GM21390 (cell line): ENCODE data around the gene ITPRIPL2.

Experiments used
- ATAC-seq: cut with Tn5 transposase; IDR thresholded peaks from one replicate; pipeline ENCODE4 v1.9.1; 2021; ENCODE audit not compliant: unreplicated experiment

The ITPRIPL2 gene

DNA sequence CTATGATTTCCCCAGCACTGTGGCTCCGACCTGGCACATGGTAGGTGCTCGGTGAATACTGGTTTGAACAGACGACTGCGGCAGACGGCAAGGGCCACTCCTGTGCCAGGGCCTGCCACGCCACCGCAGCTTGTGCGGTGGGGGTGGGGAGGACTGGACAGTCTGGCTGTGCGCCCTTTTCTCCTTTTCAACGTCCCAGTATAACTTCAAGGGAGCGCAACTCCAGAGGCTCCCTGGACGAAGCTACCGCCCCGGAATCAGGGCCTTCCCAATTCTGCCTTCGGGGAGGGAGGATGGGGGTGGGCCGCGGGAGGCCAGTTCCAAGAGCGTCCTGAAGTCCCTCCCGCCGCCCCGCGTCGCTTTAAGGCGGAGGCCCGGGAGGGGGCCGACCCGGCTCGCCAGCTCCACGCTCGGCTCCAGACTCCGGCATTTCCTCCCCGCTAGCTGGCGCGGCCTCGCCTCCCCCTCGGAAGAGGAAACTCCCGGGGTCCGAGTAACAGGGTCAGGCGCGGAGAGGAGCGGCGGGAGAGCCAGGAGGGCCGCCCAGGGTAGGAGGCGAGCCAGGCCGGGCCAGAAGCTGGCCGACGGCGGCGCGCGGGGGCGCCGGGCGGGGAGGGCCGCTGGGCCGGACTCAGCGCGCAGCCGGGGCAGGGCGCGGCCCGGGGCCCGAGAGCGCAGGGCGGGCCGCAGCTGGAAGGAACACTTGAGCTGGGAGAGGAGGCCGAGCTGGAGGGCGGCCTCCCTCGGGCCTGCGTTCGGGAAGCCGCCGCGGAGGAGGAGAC is at the start of gene ITPRIPL2:
Gene ITPRIPL2, plus strand, starts transcription at position 388 of the 782 bp plus-strand sequence. CDS start 498 bp downstream, outside the sequence.
- ATAC-seq: no peak

DNA sequence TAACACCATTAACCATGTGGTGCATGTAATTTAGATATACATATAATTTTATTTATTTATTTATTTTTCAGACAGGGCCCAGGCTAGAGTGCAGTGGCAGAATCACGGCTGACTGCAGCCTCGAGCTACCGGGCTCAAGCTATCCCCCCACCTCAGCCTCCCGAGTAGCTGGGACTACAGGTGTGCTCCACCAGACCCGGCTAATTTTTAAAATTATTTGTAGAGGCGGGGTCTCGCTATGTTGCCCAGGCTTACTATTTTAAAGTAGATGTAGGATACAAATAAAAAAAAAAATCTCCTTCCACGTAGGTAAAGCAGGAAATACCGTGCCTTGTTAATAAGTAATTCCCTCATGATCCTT is 46.8 kb upstream of the ITPRIPL2 start:
- no peak for ATAC-seq

GRCh38 chr16:19067349-19068236 is 46.2 kb upstream of the ITPRIPL2 start, which contains the start of gene COQ7:
TSS of gene COQ7 (plus strand) at chr16:19067614. CDS start at chr16:19067665, 51 bp downstream.
- ATAC-seq: peak; percentile 86

GRCh38 chr16:19068237-19068815 is 45.4 kb upstream of the ITPRIPL2 start:
- no peak for ATAC-seq

DNA sequence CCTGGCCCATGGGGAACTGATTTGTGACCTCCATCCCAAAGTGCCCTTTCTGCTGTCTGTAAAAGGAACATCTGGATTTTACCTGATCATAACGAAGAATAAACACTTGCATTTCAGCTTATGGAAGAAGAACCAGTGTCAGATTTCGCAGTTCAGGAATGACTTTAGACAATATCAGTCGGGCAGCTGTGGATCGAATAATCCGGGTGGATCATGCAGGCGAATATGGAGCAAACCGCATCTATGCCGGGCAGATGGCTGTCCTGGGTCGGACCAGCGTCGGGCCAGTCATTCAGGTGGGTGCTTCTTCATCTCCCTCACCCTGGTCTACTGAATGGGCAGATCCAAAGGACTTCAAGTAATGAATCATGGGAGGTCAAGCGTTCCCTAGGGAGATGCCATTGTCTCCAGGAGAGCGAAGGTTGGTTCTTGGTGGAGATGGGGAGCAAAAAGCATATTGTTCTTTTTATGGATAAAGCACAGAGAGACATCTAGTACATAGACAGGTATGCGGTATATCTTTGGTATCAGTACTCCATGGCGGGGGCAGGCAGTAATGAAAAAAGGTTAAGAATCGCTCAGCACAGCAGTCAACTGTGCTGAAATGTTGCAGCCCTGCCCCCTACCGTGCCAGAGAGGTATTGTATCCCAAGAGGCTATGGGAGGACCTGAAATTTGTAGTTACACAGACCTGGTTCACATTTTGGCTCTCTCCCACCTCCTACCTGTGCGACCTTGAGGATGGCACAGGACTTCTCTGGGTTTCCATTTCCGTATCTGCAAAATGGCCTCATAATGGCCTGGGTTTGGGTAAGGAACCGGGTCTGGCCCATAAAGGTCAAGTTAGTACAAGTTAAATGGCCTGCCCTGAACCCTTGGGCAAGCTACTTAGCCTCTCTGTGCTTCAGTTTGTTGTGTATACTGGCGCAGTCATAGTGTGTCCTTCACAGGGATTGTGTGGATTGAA is 41.7 kb upstream of the ITPRIPL2 start:
- ATAC-seq: no peak

- no peak for ATAC-seq
Observed at GRCh38 chr16:19073344-19073743, 40.4 kb upstream of the ITPRIPL2 start.

DNA sequence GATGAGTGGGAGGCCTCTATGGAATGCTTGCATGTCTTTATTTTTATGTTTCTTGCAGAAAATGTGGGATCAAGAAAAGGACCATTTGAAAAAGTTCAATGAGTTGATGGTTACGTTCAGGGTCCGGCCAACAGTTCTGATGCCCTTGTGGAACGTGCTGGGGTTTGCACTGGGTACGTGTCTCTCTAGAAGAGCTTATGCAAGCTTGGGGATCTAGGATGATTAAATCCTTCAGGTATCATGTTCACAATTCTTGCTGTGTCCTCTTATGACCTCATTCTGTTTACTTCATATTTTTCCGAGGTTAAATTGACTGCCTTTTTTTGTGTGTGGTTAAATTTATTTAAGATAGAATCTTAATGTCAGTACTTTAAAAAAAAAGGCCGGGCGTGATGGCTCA is 39.9 kb upstream of the ITPRIPL2 start:
- no peak for ATAC-seq

DNA sequence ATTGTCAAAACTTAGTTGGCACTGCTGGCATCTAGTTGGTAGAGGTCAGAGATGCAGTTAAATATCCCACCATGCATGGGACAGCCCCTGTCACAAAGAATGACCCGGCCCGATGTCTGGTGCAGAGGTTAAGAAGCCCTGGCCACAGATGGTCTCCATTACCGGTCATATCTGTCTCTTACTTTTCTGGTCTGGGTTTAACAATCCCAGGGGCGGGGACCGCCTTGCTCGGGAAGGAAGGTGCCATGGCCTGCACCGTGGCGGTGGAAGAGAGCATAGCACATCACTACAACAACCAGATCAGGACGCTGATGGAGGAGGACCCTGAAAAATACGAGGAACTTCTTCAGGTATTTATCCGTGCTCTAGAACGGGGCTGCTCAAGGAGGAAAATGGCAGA is 38.3 kb upstream of the ITPRIPL2 start:
- ATAC-seq: no peak

GRCh38 chr16:19077879-19078278 is 35.9 kb upstream of the ITPRIPL2 start:
- ATAC-seq: no peak

GRCh38 chr16:19083670-19084069 is 30.1 kb upstream of the ITPRIPL2 start:
- ATAC-seq: no peak

DNA sequence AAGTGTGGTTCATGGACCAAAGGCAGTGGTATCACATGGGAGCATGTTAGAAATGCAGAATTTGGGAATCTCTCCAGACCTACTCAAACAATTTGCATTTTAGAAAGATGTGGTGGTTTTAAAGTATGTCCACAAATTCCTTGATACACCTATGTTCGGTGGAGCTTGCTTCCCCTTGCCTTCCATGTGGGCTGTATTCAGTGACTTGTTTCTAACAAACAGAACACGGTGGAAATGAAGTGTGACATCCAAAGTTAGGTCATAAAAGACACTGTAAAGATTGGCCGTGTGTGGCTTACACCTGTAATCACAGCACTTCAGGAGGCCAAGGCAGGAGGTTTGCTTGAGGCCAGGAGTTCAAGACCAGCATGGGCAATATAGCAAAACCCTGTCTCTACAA is 29.6 kb upstream of the ITPRIPL2 start:
- ATAC-seq: no peak

DNA sequence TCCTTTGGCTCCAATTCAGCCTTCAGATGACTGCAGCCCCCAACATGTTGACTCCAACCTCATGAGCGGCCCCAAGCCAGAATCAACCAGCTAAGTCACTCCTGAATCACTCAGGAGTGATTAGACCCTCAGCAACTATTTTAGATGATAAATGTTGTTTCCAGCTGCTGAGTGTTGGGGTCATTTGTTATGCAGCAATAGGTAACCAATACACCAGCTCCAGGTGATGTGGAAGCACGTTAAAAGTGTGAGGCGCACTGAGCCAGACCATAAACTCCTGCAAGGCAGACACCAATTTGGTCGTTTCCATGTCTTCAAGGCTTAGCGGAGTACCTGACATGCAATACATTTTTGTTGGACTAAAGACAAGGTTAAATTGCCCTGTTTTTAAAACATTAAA is 28.9 kb upstream of the ITPRIPL2 start:
- ATAC-seq: no peak

DNA sequence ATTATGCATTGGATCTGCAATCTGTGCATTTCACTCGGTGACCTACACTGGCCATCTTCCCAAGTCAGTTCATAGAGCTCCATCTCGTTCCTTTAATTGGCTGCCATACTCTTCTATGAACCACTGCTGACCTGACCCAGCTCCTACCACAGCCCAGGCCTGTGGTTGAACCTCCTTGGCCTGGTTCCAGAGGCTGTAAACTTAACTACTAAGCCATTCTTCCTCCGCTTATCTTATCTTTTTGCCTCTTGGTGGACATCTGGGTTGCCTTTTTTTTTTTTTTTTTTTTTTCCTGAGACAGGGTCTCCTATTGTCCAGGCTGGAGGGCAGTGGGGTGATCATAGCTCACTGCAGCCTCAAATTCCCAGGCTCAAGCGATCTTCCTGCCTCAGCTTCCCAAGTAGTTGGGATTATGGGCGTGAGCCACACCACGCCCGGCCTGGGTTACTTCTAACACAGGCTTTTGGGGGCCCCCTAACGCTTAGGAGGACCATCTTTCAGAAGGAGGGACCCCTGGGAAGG is 28.0 kb upstream of the ITPRIPL2 start:
- ATAC-seq: no peak

DNA sequence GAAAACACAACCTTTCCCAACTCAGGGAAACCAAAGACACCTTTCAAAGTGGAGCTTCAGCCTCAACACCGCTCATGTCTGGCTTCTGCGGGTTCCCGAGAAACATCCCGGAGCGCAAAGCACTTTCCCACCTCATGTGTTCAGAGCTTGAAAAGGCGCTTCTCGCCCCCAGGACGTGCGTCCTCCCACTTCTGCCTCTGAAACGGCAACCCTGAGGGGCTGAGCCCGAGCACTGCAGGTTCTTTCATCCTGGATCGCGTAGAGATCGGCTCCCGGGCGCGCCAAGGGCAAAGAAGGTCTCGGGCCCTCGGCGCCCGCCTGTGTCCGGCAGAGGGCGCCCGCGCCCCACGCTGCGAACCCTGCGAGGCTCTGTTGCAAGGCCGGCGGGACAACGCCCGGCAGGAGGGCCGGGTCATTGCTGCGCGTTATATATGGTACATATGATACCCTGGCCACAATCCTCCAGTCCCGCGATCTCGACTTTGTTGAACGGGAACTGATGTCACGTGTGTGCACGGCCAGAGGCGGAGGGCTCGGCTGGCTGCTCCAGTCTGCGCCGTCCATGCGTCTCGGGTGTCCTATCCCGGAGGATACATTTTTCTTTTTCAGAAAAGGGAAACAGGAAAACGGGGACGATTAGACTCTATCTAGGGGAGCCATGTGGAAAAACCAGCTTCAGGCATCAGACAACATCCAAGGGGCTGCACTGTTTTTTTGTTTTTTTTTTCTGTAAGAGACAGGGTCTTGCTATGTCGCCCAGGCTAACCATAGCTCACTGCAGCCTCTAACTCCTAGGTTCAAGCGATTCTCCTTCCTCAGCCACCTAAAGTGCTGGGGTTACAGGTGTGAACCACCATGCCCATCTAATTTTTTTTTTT is 27.2 kb upstream of the ITPRIPL2 start:
- no peak for ATAC-seq

GRCh38 chr16:19088341-19088916 is 25.3 kb upstream of the ITPRIPL2 start:
- ATAC-seq: no peak

- no peak for ATAC-seq
Observed at GRCh38 chr16:19089410-19089955, 24.3 kb upstream of the ITPRIPL2 start.

GRCh38 chr16:19090916-19091315 is 22.8 kb upstream of the ITPRIPL2 start:
- ATAC-seq: no peak

GRCh38 chr16:19092653-19093410 is 20.9 kb upstream of the ITPRIPL2 start:
- ATAC-seq: no peak
